Measurements from ENCODE around the gene ALKBH7. TPM values are rescaled to one million over a fixed set of nuclear protein-coding genes. Genes with fewer than 3 reads are reported as not detected.
"Not testable (repeated sequence)": the region's sequence is repeated elsewhere in the genome, so short reads cannot be mapped to it uniquely, and the experiment has no call there.

Gene ALKBH7
- total RNA-seq, 2 donors from 2014 or later, result 71.7 to 93.7 TPM

DNA sequence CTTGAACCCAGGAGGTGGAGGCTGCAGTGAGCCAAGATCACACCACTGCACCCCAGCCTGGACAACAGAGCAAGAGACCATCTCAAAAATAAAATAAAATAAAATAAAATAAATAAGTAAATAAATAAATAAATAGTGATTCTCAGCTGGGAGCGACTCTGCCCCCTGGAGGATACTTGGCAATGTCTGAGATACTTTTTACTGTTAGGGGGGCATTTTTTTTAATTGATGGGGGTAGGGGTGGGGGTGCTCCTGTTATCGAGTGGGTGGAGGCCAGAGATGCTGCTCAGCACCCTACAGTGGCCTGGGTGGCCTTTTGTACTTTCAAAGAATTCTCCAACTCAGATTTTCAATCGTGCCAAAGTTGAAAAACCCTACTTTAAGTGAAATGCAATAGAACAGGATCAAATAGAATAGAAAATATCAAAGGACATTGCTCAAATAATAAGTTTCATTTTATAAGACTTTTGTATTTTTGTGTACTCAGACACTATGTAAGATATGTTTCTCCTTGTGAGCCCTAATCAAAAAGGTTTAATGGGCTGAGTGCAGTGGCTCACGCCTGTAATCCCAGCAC lies 18.4 kb upstream of the ALKBH7 start:
- H3K36me3 ChIP-seq, result no peaks in the 10 kb centered on the region
- TF ChIP-seq, protein P1, sequence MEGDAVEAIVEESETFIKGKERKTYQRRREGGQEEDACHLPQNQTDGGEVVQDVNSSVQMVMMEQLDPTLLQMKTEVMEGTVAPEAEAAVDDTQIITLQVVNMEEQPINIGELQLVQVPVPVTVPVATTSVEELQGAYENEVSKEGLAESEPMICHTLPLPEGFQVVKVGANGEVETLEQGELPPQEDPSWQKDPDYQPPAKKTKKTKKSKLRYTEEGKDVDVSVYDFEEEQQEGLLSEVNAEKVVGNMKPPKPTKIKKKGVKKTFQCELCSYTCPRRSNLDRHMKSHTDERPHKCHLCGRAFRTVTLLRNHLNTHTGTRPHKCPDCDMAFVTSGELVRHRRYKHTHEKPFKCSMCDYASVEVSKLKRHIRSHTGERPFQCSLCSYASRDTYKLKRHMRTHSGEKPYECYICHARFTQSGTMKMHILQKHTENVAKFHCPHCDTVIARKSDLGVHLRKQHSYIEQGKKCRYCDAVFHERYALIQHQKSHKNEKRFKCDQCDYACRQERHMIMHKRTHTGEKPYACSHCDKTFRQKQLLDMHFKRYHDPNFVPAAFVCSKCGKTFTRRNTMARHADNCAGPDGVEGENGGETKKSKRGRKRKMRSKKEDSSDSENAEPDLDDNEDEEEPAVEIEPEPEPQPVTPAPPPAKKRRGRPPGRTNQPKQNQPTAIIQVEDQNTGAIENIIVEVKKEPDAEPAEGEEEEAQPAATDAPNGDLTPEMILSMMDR (IDR thresholded peaks at IDR 0.05), result peak in 1 of 2 donors; percentile 48
- H3K27ac ChIP-seq, result no peak overlapping the region
- H3K4me1 ChIP-seq, result no peaks in the 10 kb centered on the region
- no peak for DNase-seq (ENCODE audit: low spot score)
- H3K4me3 ChIP-seq, result no peak overlapping the region
- no peaks in the 10 kb centered on the region for H3K27me3 ChIP-seq
- no peaks in the 10 kb centered on the region for H3K9me3 ChIP-seq

DNA sequence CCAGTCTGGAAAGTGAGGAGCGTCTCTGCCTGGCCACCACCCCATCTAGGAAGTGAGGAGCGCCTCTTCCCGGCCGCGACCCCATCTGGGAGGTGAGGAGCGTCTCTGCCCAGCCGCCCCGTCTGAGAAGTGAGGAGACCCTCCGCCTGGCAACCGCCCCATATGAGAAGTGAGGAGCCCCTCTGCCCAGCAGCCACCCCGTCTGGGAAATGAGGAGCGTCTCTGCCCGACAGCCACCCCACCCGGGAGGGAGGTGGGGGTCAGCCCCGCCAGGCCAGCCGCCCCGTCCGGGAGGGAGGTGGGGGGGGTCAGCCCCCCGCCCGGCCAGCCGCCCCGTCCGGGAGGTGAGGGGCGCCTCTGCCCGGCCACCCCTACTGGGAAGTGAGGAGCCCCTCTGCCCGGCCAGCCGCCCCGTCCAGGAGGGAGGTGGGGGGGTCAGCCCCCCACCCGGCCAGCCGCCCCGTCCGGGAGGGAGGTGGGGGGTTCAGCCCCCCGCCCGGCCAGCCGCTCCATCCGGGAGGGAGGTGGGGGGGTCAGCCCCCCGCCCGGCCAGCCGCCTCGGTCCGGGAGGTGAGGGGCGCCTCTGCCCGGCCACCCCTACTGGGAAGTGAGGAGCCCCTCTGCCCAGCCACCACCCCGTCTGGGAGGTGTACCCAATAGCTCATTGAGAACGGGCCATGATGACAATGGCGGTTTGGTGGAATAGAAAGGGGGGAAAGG lies 17.1 kb upstream of the ALKBH7 start:
- not testable (repeated sequence) for H3K27ac ChIP-seq; DNase-seq (ENCODE audit: low spot score); H3K9me3 ChIP-seq; H3K4me3 ChIP-seq; H3K36me3 ChIP-seq; H3K27me3 ChIP-seq; H3K4me1 ChIP-seq

GRCh38 chr19:6357174-6357573 lies 15.4 kb upstream of the ALKBH7 start:
- no peaks in the 10 kb centered on the region for H3K9me3 ChIP-seq
- H3K4me3 ChIP-seq, result no peak overlapping the region
- H3K27ac ChIP-seq, result no peak overlapping the region
- no peak for DNase-seq (ENCODE audit: low spot score)
- peaks cover 0 to 3% of the 10 kb centered on the region in 2 donors for H3K4me1 ChIP-seq
- H3K27me3 ChIP-seq, result no peaks in the 10 kb centered on the region
- H3K36me3 ChIP-seq, result no peaks in the 10 kb centered on the region
- TF ChIP-seq, protein P1 (IDR thresholded peaks at IDR 0.05), result no peak

DNA sequence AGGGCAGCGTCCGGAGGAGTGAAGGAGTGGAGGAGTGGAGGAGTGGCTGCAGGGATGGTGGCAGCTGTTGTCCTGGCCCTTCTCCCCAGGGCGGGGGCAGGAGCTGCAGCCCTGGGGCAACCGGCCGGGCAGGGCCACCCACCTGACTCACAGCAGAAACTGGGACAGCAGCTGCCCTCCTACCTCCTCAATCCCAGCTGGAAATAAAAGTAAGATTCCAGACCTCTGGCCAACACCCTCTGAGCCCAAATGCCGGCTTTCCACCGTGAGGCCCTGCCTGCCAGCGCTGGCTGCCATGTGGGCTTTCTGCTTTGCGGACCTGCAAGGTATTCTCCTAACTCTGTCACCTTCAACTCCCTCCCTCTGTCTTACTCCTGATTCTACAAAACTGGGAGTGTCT lies 14.6 kb upstream of the ALKBH7 start:
- Histone ChIP-seq H3K4me1 (peaks cover 0 to 11% of the 10 kb centered on the region in 2 donors), H3K36me3 (no peaks in the 10 kb centered on the region), H3K27ac (no peak overlapping the region), H3K9me3 (no peaks in the 10 kb centered on the region), H3K27me3 (no peaks in the 10 kb centered on the region), H3K4me3 (no peak overlapping the region)
- TF ChIP-seq, protein P1 (IDR thresholded peaks at IDR 0.05), result no peak
- DNase-seq (ENCODE audit: low spot score), result no peak

- H3K27me3 ChIP-seq, result no peaks in the 10 kb centered on the region
- H3K27ac ChIP-seq, result no peak overlapping the region
- H3K4me3 ChIP-seq, result no peak overlapping the region
- DNase-seq (ENCODE audit: low spot score), result no peak
- peaks cover 0 to 11% of the 10 kb centered on the region in 2 donors for H3K4me1 ChIP-seq
- TF ChIP-seq, protein P1 (IDR thresholded peaks at IDR 0.05), result no peak
- H3K9me3 ChIP-seq, result no peaks in the 10 kb centered on the region
- H3K36me3 ChIP-seq, result peaks cover 7% of the 10 kb centered on the region
These were observed 12.8 kb upstream of the ALKBH7 start for GRCh38 chr19:6359568-6360341.

GRCh38 chr19:6360445-6360844 lies 12.1 kb upstream of the ALKBH7 start:
- H3K27me3 ChIP-seq; DNase-seq (ENCODE audit: low spot score); H3K27ac ChIP-seq; H3K9me3 ChIP-seq; H3K4me3 ChIP-seq: not testable (repeated sequence)
- peaks cover 0 to 11% of the 10 kb centered on the region in 2 donors for H3K4me1 ChIP-seq
- H3K36me3 ChIP-seq, result peaks cover 14% of the 10 kb centered on the region

DNA sequence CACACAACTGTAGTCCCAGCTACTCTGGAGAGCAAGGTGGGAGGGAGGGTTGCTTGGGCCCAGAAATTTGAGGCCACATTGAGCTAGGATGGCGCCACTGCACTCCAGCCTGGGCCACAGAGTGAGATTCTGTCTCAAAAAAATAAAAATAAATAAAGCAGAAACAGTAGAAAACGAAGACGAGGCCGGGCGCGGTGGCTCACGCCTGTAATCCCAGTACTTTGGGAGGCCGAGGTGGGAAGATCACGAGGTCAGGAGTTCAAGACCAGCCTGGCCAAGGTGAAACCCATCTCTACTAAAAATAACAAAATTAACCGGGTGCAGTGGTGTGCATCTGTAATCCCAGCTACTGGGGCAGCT lies 11.8 kb upstream of the ALKBH7 start:
- H3K9me3 ChIP-seq; DNase-seq (ENCODE audit: low spot score); H3K27me3 ChIP-seq: not testable (repeated sequence)
- H3K4me1 ChIP-seq, result peaks cover 0 to 11% of the 10 kb centered on the region in 2 donors
- peak overlapping the region; percentile 83 to 99 for H3K4me3 ChIP-seq
- peaks cover 18% of the 10 kb centered on the region for H3K36me3 ChIP-seq
- peak overlapping the region in 1 of 2 donors; percentile 94 for H3K27ac ChIP-seq

Data from right atrium auricular region (tissue), 2 donors.